GM23338 (cell line): ENCODE measurements around the gene IER5L.

Experiments
- CREB1 ChIP-seq: fragments of 250-450 bp; sonication (Bioruptor Pico); IDR thresholded peaks from 2 replicates; pipeline ENCODE4 v1.5.0; 2020; ENCODE audit warnings: low read depth, mild to moderate bottlenecking, moderate library complexity
- EZH2 ChIP-seq: fragments of 200-600 bp; sonication (generic); IDR thresholded peaks from one replicate; pipeline ENCODE4 v1.8.0; 2017; ENCODE audit warnings: antibody characterized with exemption, mild to moderate bottlenecking, low read depth; ENCODE audit not compliant: unreplicated experiment
- NANOG ChIP-seq: IDR thresholded peaks from 2 replicates; pipeline ENCODE4 v1.6.1; 2016; ENCODE audit warnings: antibody characterized with exemption, borderline replicate concordance
- ZNF114 ChIP-seq: fragments of 250-450 bp; sonication (Bioruptor Pico); IDR thresholded peaks from 2 replicates; pipeline ENCODE4 v1.5.0; 2020; ENCODE audit warnings: mild to moderate bottlenecking, moderate library complexity
- TF ChIP-seq, protein P1 (sequence below), 2 experiments: fragments of 200-600 bp in 1 of 2; sonication (generic) in 1 of 2; conservative IDR thresholded peaks; 2 replicates each; pipeline versions ENCODE4 v1.5.1 to v1.6.1; 2016 to 2017; ENCODE audit warnings: antibody characterized with exemption in 2 of 2, low read depth in 2 of 2, mild to moderate bottlenecking in 2 of 2, moderate library complexity in 1 of 2

DNA sequence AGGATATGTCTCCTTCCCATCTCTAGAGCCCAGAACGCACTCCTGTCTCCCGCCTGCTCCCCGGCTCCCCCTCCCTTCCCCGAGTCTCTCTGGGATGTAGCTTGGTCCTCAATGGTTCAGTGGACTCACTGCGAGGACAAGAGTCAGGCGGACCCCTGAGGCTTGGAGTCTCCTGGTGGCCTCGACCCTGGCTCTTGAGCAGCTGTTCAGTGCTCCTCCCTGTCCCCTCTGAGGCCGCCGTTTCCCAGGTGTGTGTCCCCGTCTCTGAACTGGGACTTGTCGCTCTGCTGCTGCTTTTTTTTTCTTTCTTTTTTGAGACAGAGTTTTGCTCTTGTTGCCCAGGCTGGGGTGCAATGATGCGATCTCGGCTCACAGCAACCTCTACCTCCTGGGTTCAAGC lies 44.8 kb upstream of the IER5L start:
- TF ChIP-seq EZH2: no peak
- TF ChIP-seq, protein P1, sequence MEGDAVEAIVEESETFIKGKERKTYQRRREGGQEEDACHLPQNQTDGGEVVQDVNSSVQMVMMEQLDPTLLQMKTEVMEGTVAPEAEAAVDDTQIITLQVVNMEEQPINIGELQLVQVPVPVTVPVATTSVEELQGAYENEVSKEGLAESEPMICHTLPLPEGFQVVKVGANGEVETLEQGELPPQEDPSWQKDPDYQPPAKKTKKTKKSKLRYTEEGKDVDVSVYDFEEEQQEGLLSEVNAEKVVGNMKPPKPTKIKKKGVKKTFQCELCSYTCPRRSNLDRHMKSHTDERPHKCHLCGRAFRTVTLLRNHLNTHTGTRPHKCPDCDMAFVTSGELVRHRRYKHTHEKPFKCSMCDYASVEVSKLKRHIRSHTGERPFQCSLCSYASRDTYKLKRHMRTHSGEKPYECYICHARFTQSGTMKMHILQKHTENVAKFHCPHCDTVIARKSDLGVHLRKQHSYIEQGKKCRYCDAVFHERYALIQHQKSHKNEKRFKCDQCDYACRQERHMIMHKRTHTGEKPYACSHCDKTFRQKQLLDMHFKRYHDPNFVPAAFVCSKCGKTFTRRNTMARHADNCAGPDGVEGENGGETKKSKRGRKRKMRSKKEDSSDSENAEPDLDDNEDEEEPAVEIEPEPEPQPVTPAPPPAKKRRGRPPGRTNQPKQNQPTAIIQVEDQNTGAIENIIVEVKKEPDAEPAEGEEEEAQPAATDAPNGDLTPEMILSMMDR (conservative IDR thresholded peaks at IDR 0.05; ENCODE audit: low read depth in 2 of 2): no peak
- no peak for TF ChIP-seq ZNF114
- no peak for TF ChIP-seq NANOG
- no peak for TF ChIP-seq CREB1
